GM19043 (cell line): Measurements from ENCODE around the gene PSD4.

Source experiments
- ATAC-seq: cut with Tn5 transposase; IDR thresholded peaks from one replicate; pipeline ENCODE4 v1.9.1; 2021; ENCODE audit warnings: low read depth; ENCODE audit not compliant: unreplicated experiment

Gene PSD4

GRCh38 chr2:113202305-113203216 lies 28.8 kb downstream of the PSD4 start:
- no peak for ATAC-seq

DNA sequence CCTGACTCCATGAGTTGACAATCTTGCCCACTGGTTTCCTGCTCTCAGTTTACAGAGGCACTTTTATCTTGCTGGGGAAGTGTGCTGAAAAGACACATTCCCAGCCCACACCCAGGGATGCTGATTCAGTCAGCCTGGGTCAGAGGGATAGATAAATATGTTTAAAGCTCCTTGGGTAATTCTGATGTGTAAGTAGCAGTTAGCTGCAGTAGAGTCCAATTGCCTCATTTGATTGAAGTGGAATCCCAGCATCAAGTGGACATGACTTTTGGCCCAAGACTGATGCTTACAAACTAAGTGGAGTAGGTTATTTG lies 29.4 kb downstream of the PSD4 start:
- no peak for ATAC-seq

- ATAC-seq: peak; percentile 50
Measured at GRCh38 chr2:113203901-113204519, 30.2 kb downstream of the PSD4 start.

DNA sequence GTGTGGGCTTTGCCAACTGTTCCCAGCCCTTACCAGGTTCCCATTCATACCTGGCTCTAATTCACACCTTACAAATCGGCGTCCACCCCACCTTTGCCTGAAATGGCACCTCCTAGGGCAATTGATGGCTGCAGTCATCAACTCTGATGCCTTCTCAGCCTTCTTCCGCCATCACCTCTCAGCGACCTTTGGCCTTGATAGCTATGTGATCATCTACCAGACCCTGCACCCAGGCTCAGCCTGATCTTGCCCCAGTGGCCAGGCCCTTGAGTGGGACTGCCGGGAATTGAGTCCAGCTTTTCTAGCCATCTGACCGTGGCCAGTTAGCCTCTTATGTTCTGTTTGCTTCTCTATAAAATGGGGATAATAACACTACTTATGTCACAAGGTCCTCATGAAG lies 32.5 kb downstream of the PSD4 start:
- ATAC-seq: no peak

DNA sequence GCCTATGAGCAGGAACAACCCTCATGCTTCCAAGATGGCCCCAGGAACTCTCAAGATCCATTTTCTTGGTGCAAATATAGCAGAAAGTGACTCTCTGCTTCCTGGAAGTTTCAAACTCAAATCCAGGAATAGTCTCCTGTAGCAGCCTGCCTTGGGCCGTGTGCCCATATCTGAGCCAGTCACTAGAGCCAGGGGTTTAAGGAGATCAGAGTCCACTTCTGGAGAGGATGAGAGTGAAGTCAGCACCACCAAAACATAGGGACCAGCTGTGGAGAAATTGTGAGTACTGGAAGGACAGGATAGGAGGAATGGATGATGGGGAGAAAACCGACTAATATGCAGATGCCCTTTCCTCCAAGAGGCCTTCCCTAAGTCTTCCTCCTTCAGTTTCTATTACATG lies 33.2 kb downstream of the PSD4 start:
- ATAC-seq: no peak

DNA sequence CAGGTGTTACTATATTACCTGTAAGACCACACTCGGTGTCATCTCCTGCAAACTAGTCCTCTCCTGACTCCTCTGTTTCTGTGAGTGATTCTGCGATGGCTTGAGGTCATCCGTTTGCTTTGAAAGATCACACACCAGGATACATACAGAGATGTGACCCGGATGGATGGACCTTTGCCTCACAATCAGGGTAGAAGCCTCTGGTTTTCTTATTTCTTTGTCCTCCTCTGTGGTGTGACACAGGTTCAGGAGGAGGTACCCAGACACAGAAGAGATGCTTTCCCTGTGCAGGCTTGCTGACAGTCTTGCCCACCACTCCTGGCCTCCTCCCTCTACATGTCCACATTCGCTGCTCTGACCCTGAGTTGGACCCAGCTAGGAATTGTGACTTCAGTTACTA lies 34.6 kb downstream of the PSD4 start:
- no peak for ATAC-seq

DNA sequence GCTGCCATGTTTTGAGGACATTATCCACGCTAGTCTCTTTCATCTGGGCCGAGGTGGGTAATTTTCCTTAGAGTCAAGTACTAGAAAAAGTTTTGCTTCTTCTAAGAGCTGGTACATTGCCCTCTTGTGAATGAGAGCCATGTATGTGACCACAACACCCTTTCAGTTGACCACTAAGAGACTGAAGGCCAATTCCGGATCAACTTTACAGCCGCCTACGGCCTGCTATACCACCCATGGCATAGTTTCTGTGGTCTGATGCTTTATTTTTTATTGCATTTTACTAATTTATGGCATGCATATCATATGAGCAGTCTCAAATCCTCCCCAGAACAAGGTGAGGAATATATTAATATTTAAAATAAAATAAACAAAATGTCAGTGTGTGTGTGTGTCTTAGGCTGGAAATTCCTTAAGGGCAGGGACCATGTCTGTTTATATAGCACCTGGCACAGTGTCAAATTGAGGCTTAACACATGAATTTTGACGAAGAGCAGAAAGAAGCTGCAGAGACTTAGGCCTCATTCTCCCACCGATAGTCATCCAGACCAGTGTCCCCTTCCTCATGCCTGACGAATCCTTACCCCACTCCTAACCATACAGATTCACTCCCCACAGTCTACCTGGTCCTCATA lies 35.4 kb downstream of the PSD4 start:
- no peak for ATAC-seq

DNA sequence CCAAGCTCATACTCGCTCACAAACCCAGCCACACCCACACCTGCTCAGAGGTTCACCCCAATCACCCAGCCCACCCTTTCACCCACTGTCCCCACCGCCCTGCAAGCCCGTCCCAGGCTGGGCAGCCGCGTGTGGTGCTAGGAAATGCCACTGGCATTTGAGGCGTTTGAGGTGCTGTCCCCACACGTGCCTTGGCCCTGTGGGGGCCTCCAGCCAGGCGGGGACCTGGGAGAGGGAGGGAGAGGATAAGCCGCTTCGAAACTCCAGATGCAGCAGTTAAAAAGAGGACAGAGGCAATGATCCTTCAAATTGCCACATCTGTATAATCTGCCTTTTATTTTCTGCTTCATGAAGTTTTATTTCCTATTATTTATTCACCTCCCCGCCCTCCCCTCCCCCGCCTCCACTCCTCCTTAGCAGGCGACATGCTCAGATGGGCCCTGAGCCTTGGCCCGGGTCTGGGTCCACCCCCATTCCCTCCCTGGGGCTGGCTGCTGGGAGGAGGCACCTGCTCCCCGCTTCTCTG lies 35.9 kb downstream of the PSD4 start:
- no peak for ATAC-seq

GRCh38 chr2:113211226-113212105 lies 37.7 kb downstream of the PSD4 start:
- no peak for ATAC-seq

DNA sequence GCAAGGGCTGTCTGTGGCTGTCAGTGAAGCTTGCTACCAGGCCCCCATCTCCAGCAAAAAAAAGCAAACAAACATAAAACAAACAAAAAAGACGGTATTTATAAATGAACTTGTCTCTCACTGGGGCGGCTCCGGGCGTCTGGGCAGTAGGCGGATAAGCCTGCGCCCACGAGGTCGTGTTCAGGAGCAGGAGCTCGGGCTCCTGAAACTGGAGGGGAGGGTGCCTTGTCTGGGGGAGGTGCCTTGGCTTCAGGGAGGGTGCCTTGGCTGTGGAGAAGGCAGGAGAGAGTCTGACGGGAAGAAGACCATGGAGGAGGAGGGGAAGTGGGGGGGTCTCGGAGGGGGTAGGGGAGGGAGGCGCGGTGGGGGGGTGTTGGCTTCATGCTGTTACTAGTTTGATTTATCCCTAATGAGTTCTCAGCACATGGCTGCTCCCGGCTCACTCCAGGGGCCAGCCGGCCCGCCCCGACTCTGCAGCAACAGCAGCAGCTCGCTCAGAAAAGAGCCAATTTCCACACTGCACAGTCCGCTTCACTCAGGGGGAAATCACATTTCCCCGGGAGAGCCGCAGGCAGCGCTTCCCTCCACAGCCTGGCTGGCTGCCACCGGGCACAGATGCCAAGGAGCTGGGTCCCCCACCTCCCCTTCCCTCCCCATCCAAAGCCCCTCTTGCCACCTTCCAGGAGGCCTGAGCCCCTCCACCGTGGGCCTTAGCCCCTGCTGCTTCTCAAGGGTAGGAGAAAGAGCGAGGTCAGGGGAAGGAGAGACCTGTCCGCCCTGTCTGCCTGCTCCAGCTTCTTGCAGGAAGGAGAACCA lies 38.7 kb downstream of the PSD4 start:
- ATAC-seq: no peak

GRCh38 chr2:113213061-113213930 lies 39.5 kb downstream of the PSD4 start:
- ATAC-seq: no peak

- no peak for ATAC-seq
Measured at GRCh38 chr2:113214141-113214540, 40.4 kb downstream of the PSD4 start.

DNA sequence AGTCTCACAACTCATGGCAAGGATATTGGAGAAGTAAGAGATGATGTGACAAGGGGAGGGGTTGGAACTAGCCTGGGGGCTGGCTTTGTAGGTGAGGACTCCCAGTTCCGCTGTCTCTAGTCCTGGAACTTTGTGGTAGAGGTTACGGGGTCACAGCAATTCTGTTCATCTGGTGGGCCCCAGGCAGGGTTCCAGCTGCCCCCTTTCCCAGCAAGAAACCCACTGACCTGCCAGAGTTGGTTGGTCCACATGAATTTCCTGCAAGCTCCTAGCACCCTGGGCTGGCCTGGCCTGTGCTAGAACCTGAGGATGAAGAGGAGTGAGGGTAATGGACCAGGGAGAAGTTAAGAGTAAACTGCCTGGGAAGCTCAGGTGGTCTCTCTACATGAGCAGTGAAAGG lies 41.3 kb downstream of the PSD4 start:
- ATAC-seq: no peak

DNA sequence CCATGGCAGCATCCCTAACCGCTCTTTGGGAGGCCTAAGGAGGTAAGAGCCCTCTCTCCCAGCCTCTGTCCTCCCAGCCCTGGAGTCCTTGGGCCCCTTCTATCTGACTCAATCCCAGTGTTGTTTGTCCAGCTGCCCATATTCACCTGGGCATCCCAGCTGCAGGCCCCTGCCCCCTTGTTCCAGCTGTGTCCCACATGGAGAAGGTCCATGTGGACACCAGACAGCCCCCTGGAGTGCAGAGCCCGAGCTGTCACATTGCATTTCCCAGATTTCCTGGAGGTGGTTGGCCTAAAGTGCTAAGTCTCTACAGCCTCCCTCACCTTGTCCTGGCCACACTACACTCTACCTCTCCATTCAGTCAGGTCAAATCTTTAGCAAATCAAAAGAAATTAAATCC lies 42.5 kb downstream of the PSD4 start:
- ATAC-seq: no peak

- no peak for ATAC-seq
Measured at GRCh38 chr2:113216891-113217454, 43.2 kb downstream of the PSD4 start.

GRCh38 chr2:113217455-113218282 lies 43.9 kb downstream of the PSD4 start:
- ATAC-seq: no peak

DNA sequence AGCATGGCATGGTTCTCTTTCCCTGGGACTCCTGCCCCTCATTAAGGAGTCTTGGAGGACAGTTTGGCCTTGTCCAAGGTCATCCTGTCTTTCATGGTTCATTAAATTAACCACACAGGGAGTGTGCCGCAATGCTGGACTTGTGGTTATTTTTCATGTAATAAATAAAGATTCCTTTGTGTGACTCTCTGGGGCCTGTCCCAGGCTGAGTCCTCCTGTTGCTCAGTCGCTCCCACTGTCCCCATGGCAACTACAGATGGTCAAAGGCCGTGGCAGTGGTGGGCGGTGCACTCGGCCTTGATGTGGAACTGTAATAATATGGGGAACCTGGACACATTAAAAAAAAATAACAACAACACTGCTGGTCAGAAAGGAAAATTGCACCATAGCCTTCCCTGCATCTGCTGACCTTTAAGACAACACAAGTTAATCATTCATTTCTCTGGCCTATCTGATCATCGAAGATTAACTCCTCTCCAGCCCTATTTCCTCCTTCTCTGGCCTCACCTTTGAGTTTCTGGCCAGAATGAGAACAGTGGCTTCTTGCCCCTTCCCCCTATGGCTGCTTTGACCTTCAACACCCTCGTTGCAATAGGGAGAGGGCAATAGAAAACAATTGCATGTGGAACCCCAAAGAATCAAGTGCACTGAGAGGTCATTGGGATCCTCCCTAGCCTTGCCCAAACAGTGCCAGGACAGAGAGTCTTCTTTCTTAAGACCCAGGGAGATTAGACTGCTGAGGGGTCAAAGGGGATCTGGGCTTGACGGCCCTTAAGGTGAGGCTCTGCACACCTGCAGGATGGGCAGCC lies 44.7 kb downstream of the PSD4 start:
- no peak for ATAC-seq
